ENCODE results near the gene VGLL2. TPM values are rescaled to one million over a fixed set of nuclear protein-coding genes. Genes with fewer than 3 reads are reported as not detected.

Gene VGLL2
- total RNA-seq, 1 experiment from 2014 or later, result not detected

GRCh38 chr6:117266257-117267053 is 1.1 kb downstream of the VGLL2 start:
- no TSS peak for BruUV-seq (replicated peaks)
- no peaks in the 10 kb centered on the region for H3K36me3 Mint-ChIP-seq (ENCODE audit: insufficient read depth, unreplicated experiment)
- no peak for DNase-seq (ENCODE audit: unreplicated experiment)
- peaks cover 97% of the 10 kb centered on the region for H3K27me3 Mint-ChIP-seq (ENCODE audit: insufficient read depth, unreplicated experiment)
- no peak overlapping the region for H3K27ac Mint-ChIP-seq (ENCODE audit: low read depth, unreplicated experiment)
- no peak for TF ChIP-seq CTCF (IDR thresholded peaks at IDR 0.05; ENCODE audit: unreplicated experiment)
- ChIA-PET POLR2A (no interaction called here), CTCF (interaction anchor here (1.2 kb wide), 1 partner anchor 22 kb away, joined by 3 read pairs; no protein-coding TSS in a partner anchor)
- peaks cover 15% of the 10 kb centered on the region for H3K4me1 Mint-ChIP-seq (ENCODE audit: insufficient read depth, unreplicated experiment)
- intact Hi-C loops (cut with micrococcal nuclease), result no loop called here
- H3K4me3 Mint-ChIP-seq (ENCODE audit: unreplicated experiment), result no peak overlapping the region
- no peaks in the 10 kb centered on the region for H3K9me3 Mint-ChIP-seq (ENCODE audit: unreplicated experiment)

GRCh38 chr6:117267054-117267347 is 1.6 kb downstream of the VGLL2 start:
- TF ChIP-seq CTCF (IDR thresholded peaks at IDR 0.05; ENCODE audit: unreplicated experiment), result no peak
- peaks cover 97% of the 10 kb centered on the region for H3K27me3 Mint-ChIP-seq (ENCODE audit: insufficient read depth, unreplicated experiment)
- H3K9me3 Mint-ChIP-seq (ENCODE audit: unreplicated experiment), result no peaks in the 10 kb centered on the region
- BruUV-seq (replicated peaks), result no TSS peak
- H3K4me1 Mint-ChIP-seq (ENCODE audit: insufficient read depth, unreplicated experiment), result peaks cover 15% of the 10 kb centered on the region
- intact Hi-C loops (cut with micrococcal nuclease), result no loop called here
- no peak for DNase-seq (ENCODE audit: unreplicated experiment)
- CTCF ChIA-PET, result no interaction called here
- H3K4me3 Mint-ChIP-seq (ENCODE audit: unreplicated experiment), result no peak overlapping the region
- H3K36me3 Mint-ChIP-seq (ENCODE audit: insufficient read depth, unreplicated experiment), result no peaks in the 10 kb centered on the region
- H3K27ac Mint-ChIP-seq (ENCODE audit: low read depth, unreplicated experiment), result no peak overlapping the region
- POLR2A ChIA-PET, result interaction anchor here (0.6 kb wide), 1 partner anchor 405 kb away, joined by 3 read pairs; no protein-coding TSS in a partner anchor

- Mint-ChIP-seq H3K4me3 (ENCODE audit: unreplicated experiment) (no peak overlapping the region), H3K36me3 (ENCODE audit: insufficient read depth, unreplicated experiment) (no peaks in the 10 kb centered on the region), H3K27me3 (ENCODE audit: insufficient read depth, unreplicated experiment) (peaks cover 97% of the 10 kb centered on the region), H3K27ac (ENCODE audit: low read depth, unreplicated experiment) (no peak overlapping the region), H3K9me3 (ENCODE audit: unreplicated experiment) (no peaks in the 10 kb centered on the region), H3K4me1 (ENCODE audit: insufficient read depth, unreplicated experiment) (peaks cover 15% of the 10 kb centered on the region)
- no TSS peak for BruUV-seq (replicated peaks)
- intact Hi-C loops (cut with micrococcal nuclease), result no loop called here
- CTCF ChIA-PET, result no interaction called here
- POLR2A ChIA-PET, result interaction anchor here (0.6 kb wide), 1 partner anchor 406 kb away, joined by 3 read pairs; no protein-coding TSS in a partner anchor
- no peak for TF ChIP-seq CTCF (IDR thresholded peaks at IDR 0.05; ENCODE audit: unreplicated experiment)
- DNase-seq (ENCODE audit: unreplicated experiment), result no peak
Measured at GRCh38 chr6:117267766-117268534, 2.6 kb downstream of the VGLL2 start.

GRCh38 chr6:117268924-117269323 is 3.6 kb downstream of the VGLL2 start:
- no peaks in the 10 kb centered on the region for H3K9me3 Mint-ChIP-seq (ENCODE audit: unreplicated experiment)
- TF ChIP-seq CTCF (IDR thresholded peaks at IDR 0.05; ENCODE audit: unreplicated experiment), result no peak
- no peaks in the 10 kb centered on the region for H3K36me3 Mint-ChIP-seq (ENCODE audit: insufficient read depth, unreplicated experiment)
- intact Hi-C loops (cut with micrococcal nuclease), result no loop called here
- no TSS peak for BruUV-seq (replicated peaks)
- H3K27ac Mint-ChIP-seq (ENCODE audit: low read depth, unreplicated experiment), result no peak overlapping the region
- peaks cover 15% of the 10 kb centered on the region for H3K4me1 Mint-ChIP-seq (ENCODE audit: insufficient read depth, unreplicated experiment)
- no peak for DNase-seq (ENCODE audit: unreplicated experiment)
- CTCF ChIA-PET, result no interaction called here
- POLR2A ChIA-PET, result no interaction called here
- H3K4me3 Mint-ChIP-seq (ENCODE audit: unreplicated experiment), result no peak overlapping the region
- peaks cover 97% of the 10 kb centered on the region for H3K27me3 Mint-ChIP-seq (ENCODE audit: insufficient read depth, unreplicated experiment)

Data from MCF 10A (cell line).